Thymus (tissue), 11 donors: ENCODE measurements around the gene ZFC3H1. TPM values are rescaled to one million over a fixed set of nuclear protein-coding genes. Genes with fewer than 3 reads are reported as not detected.

Source experiments
- DNase-seq, 9 donors: peaks; one replicate each; pipeline ENCODE4 v3.0.0-alpha.2; 2013; ENCODE audit warnings: low spot score in 9 of 9, low read depth in 6 of 9, missing footprints in 1 of 9
- H3K27ac ChIP-seq, 2 donors: one replicate each; pipeline ENCODE4 v1.5.1; 2013; ENCODE audit warnings: control low read depth in 1 of 2, low read depth in 1 of 2, low read length in 1 of 2, mild to moderate bottlenecking in 1 of 2, moderate library complexity in 1 of 2
- H3K27me3 ChIP-seq, 2 donors: one replicate each; pipeline ENCODE4 v1.5.1; 2013; ENCODE audit warnings: low read length in 1 of 2; ENCODE audit not compliant: control insufficient read depth in 2 of 2, insufficient read depth in 1 of 2
- H3K36me3 ChIP-seq, 2 donors: one replicate each; pipeline ENCODE4 v1.5.1; 2013; ENCODE audit warnings: low read length in 1 of 2, mild to moderate bottlenecking in 1 of 2, moderate library complexity in 1 of 2; ENCODE audit not compliant: control insufficient read depth in 2 of 2, insufficient read depth in 2 of 2
- H3K4me1 ChIP-seq, 2 donors: one replicate each; pipeline ENCODE4 v1.5.1; 2013; ENCODE audit warnings: low read length in 2 of 2; ENCODE audit not compliant: control insufficient read depth in 2 of 2, insufficient read depth in 2 of 2
- H3K4me3 ChIP-seq, 2 donors: one replicate each; pipeline ENCODE4 v1.5.1; 2013; ENCODE audit warnings: low read length in 2 of 2, control low read depth in 1 of 2, mild to moderate bottlenecking in 1 of 2
- H3K9me3 ChIP-seq, 2 donors: one replicate each; pipeline ENCODE4 v1.5.1; 2013; ENCODE audit warnings: low read length in 1 of 2, mild to moderate bottlenecking in 1 of 2; ENCODE audit not compliant: control insufficient read depth in 2 of 2, insufficient read depth in 1 of 2
- WGBS: extraction: QIAGEN DNeasy Blood & Tissue Kit; methylation state at CpG from one replicate; pipeline ENCODE4 v1.1.7; 2013; 5-methylcytosine and 5-hydroxymethylcytosine counted together
- polyA plus RNA-seq: library from polyadenylated mRNA; stranded (reverse); fragments of 200-250 nt; gene quantifications from one replicate; pipeline ENCODE4 v1.2.3, GENCODE V29; 2013
- total RNA-seq: library from RNA; stranded (reverse); fragments of 120-200 nt; gene quantifications from one replicate; pipeline ENCODE4 v1.2.4, GENCODE V29; 2013
- donor health status: healthy.

Gene ZFC3H1
- total and polyA plus RNA-seq, 2 donors: 23.7 to 41.8 TPM

- WGBS: under 1% methylated on average over 63 of the region's 63 CpGs
- DNase-seq: peak; percentile 63 to 92 (median 77)
- H3K27me3 ChIP-seq: no peaks in the 10 kb centered on the region
- peak within 1 kb of the TSS; percentile 92 to 98 for H3K27ac ChIP-seq
- H3K36me3 ChIP-seq: peaks cover 0 to 4% of the 10 kb centered on the region in 2 donors
- peak within 1 kb of the TSS; percentile 82 to 86 for H3K4me3 ChIP-seq
- no peaks in the 10 kb centered on the region for H3K9me3 ChIP-seq
- peaks cover 2 to 19% of the 10 kb centered on the region in 2 donors for H3K4me1 ChIP-seq
Measured at GRCh38 chr12:71685914-71686657, 22.4 kb upstream of the ZFC3H1 start, which contains the start of gene TMEM19. Gene TMEM19, plus strand, starts transcription at chr12:71686082. Its CDS starts 599 bp downstream, at chr12:71686681.

- H3K4me1 ChIP-seq: peaks cover 2 to 19% of the 10 kb centered on the region in 2 donors
- 66% methylated on average over 19 of the region's 19 CpGs for WGBS
- H3K27ac ChIP-seq: peak overlapping the region; percentile 92 to 98
Measured at GRCh38 chr12:71685312-71685906, 21.8 kb upstream of the ZFC3H1 start.

GRCh38 chr12:71684081-71684480 is 20.4 kb upstream of the ZFC3H1 start:
- Histone ChIP-seq H3K9me3 (no peaks in the 10 kb centered on the region), H3K27ac (peak overlapping the region in 1 of 2 donors; percentile 13), H3K36me3 (no peaks in the 10 kb centered on the region), H3K27me3 (no peaks in the 10 kb centered on the region), H3K4me1 (peaks cover 2 to 19% of the 10 kb centered on the region in 2 donors), H3K4me3 (no peak overlapping the region)
- DNase-seq: no peak
- 52% methylated on average over 5 of the region's 5 CpGs for WGBS

More at GRCh38 chr12:71685312-71685906, 21.8 kb upstream of the ZFC3H1 start:
- Histone ChIP-seq H3K4me3 (peak overlapping the region; percentile 82 to 86), H3K36me3 (no peaks in the 10 kb centered on the region), H3K27me3 (no peaks in the 10 kb centered on the region), H3K9me3 (no peaks in the 10 kb centered on the region)
- DNase-seq: no peak

GRCh38 chr12:71683633-71684032 is 20.0 kb upstream of the ZFC3H1 start:
- 98% methylated on average over 5 of the region's 5 CpGs for WGBS
- Histone ChIP-seq H3K4me1 (peaks cover 2 to 18% of the 10 kb centered on the region in 2 donors), H3K4me3 (no peak overlapping the region)

GRCh38 chr12:71682466-71682865 is 18.8 kb upstream of the ZFC3H1 start:
- 95% methylated on average over 1 of the region's 1 CpG for WGBS
- no peaks in the 10 kb centered on the region for H3K9me3 ChIP-seq
- no peak overlapping the region for H3K27ac ChIP-seq

More at GRCh38 chr12:71683633-71684032, 20.0 kb upstream of the ZFC3H1 start:
- no peaks in the 10 kb centered on the region for H3K36me3 ChIP-seq
- H3K9me3 ChIP-seq: no peaks in the 10 kb centered on the region
- no peak overlapping the region for H3K27ac ChIP-seq
- no peak for DNase-seq
- H3K27me3 ChIP-seq: no peaks in the 10 kb centered on the region

GRCh38 chr12:71671816-71672215 is 8.2 kb upstream of the ZFC3H1 start:
- no peak for DNase-seq
- Histone ChIP-seq H3K4me1 (no peaks in the 10 kb centered on the region), H3K36me3 (no peaks in the 10 kb centered on the region), H3K27ac (no peak overlapping the region), H3K4me3 (no peak overlapping the region), H3K9me3 (no peaks in the 10 kb centered on the region), H3K27me3 (no peaks in the 10 kb centered on the region)
- 98% methylated on average over 1 of the region's 1 CpG for WGBS

More at GRCh38 chr12:71682466-71682865, 18.8 kb upstream of the ZFC3H1 start:
- peaks cover 2 to 12% of the 10 kb centered on the region in 2 donors for H3K4me1 ChIP-seq
- no peaks in the 10 kb centered on the region for H3K27me3 ChIP-seq
- no peak for DNase-seq
- no peaks in the 10 kb centered on the region for H3K36me3 ChIP-seq
- no peak overlapping the region for H3K4me3 ChIP-seq

- H3K36me3 ChIP-seq: no peaks in the 10 kb centered on the region
- no peak overlapping the region for H3K27ac ChIP-seq
- H3K4me1 ChIP-seq: no peaks in the 10 kb centered on the region
- no peak for DNase-seq
- H3K4me3 ChIP-seq: no peak overlapping the region
- H3K9me3 ChIP-seq: no peaks in the 10 kb centered on the region
- no peaks in the 10 kb centered on the region for H3K27me3 ChIP-seq
Measured at GRCh38 chr12:71671311-71671710, 7.7 kb upstream of the ZFC3H1 start.

GRCh38 chr12:71666259-71666658 is 2.6 kb upstream of the ZFC3H1 start:
- Histone ChIP-seq H3K27me3 (no peaks in the 10 kb centered on the region), H3K27ac (no peak overlapping the region), H3K36me3 (no peaks in the 10 kb centered on the region), H3K9me3 (no peaks in the 10 kb centered on the region), H3K4me1 (peaks cover 5 to 7% of the 10 kb centered on the region in 2 donors), H3K4me3 (no peak overlapping the region)
- WGBS: 97% methylated on average over 5 of the region's 5 CpGs
- no peak for DNase-seq

GRCh38 chr12:71665090-71665463 is 1.4 kb upstream of the ZFC3H1 start:
- peak overlapping the region in 1 of 2 donors; percentile 99 for H3K27ac ChIP-seq
- no peaks in the 10 kb centered on the region for H3K27me3 ChIP-seq
- peak in 1 of 9 donors; percentile 15 for DNase-seq
- 31% methylated on average over 4 of the region's 4 CpGs for WGBS
- H3K9me3 ChIP-seq: no peaks in the 10 kb centered on the region
- no peaks in the 10 kb centered on the region for H3K36me3 ChIP-seq
- H3K4me1 ChIP-seq: peaks cover 5 to 7% of the 10 kb centered on the region in 2 donors
- H3K4me3 ChIP-seq: peak overlapping the region; percentile 78 to 86
